Nephron (organoid): ENCODE results near the gene KCNN3.

ENCODE experiments used
- H3K27ac Mint-ChIP-seq, 3 experiments: 2 replicates each; pipeline ENCODE4 v1.8.0; 2020; ENCODE audit warnings: mixed read lengths in 3 of 3, mild to moderate bottlenecking in 2 of 3, moderate library complexity in 1 of 3
- H3K27me3 Mint-ChIP-seq: 2 replicates; pipeline ENCODE4 v1.8.0; 2021; ENCODE audit warnings: low read depth, mild to moderate bottlenecking, moderate library complexity, mixed read lengths
- H3K36me3 Mint-ChIP-seq: 2 replicates; pipeline ENCODE4 v1.8.0; 2020; ENCODE audit warnings: low read depth, mixed read lengths
- H3K4me1 Mint-ChIP-seq: 2 replicates; pipeline ENCODE4 v1.8.0; 2020; ENCODE audit warnings: mixed read lengths
- H3K4me3 Mint-ChIP-seq, 3 experiments: 2 replicates each; pipeline ENCODE4 v1.8.0; 2020; ENCODE audit warnings: mild to moderate bottlenecking in 3 of 3, mixed read lengths in 3 of 3, moderate library complexity in 2 of 3
- H3K9me3 Mint-ChIP-seq: 2 replicates; pipeline ENCODE4 v1.8.0; 2020; ENCODE audit warnings: mixed read lengths
- CTCF ChIP-seq, 3 experiments: fragments of 200-600 bp; sonication (generic); IDR thresholded peaks; one replicate each; pipeline ENCODE4 v1.5.0; 2021; ENCODE audit warnings: antibody characterized with exemption in 3 of 3; ENCODE audit not compliant: unreplicated experiment in 3 of 3

Gene KCNN3

GRCh38 chr1:154891452-154891851, 21.4 kb upstream of the KCNN3 start:
- Mint-ChIP-seq H3K4me3 (no peak overlapping the region), H3K4me1 (no peaks in the 10 kb centered on the region), H3K27me3 (no peaks in the 10 kb centered on the region), H3K27ac (peak overlapping the region in 1 of 3 experiments; percentile 2), H3K9me3 (peaks cover 3% of the 10 kb centered on the region), H3K36me3 (no peaks in the 10 kb centered on the region)
- no peak for TF ChIP-seq CTCF (IDR thresholded peaks at IDR 0.05; ENCODE audit: unreplicated experiment in 3 of 3)

DNA sequence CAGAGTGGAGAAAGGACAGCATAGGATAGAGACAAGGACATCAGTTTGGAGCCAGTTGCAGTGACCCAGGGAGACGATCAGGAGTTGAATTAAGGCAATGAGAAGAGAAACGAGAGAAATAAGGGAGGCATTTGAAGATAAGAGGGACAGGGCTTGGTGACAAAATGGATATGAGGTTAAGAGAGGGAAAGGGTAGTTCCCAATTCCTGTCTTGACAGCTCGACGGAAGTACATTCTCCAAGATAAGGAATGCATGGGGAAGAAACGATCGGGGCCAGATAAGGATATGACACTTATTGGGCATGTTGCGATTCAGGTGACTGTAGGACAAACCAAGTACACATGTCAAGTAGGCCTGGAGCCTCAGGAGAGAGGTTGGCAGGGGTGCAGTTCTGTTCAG, 18.7 kb upstream of the KCNN3 start:
- Mint-ChIP-seq H3K4me3 (no peak overlapping the region), H3K9me3 (peaks cover 3% of the 10 kb centered on the region), H3K36me3 (no peaks in the 10 kb centered on the region), H3K27ac (no peak overlapping the region), H3K4me1 (peaks cover 11% of the 10 kb centered on the region), H3K27me3 (no peaks in the 10 kb centered on the region)
- TF ChIP-seq CTCF (IDR thresholded peaks at IDR 0.05; ENCODE audit: unreplicated experiment in 3 of 3), result no peak

DNA sequence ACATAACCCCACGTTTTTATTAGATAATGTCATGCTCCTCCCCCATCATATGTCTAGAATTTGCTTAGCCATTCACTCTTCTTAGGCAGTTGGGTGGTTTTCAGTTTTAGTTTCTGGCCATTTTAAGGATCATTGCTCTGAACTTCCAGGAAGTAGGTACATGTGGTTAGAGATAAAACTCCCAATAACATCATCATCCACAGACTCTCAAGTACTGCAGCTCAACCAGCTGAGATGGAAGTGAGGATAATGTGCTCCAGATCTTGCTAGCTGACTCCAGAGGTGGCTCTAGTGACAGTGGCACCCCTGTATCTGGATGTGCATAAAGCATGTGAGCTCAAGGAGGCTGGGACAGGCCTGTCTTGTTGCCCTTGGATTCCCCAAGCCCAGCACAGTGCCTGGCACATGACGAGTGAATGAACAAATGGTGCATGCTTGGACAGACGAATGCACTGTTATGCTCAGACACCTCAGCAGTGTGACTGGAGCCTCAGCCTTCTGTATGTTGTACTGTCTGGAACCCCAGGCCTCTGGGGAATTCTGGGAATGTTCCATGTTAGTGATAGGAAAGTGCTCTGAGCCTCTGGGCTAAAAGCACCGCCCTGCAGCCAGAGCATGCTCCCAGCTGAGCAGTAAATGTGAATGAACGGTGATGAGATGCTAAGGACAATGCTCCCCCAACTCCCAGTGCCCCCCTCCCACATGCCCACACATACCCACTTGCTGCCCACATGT, 16.4 kb upstream of the KCNN3 start:
- peaks cover 5% of the 10 kb centered on the region for H3K27me3 Mint-ChIP-seq
- no peaks in the 10 kb centered on the region for H3K36me3 Mint-ChIP-seq
- H3K27ac Mint-ChIP-seq, result peak overlapping the region in 2 of 3 experiments; percentile 29 to 51
- H3K9me3 Mint-ChIP-seq, result no peaks in the 10 kb centered on the region
- H3K4me1 Mint-ChIP-seq, result peaks cover 11% of the 10 kb centered on the region
- no peak for TF ChIP-seq CTCF (IDR thresholded peaks at IDR 0.05; ENCODE audit: unreplicated experiment in 3 of 3)
- no peak overlapping the region for H3K4me3 Mint-ChIP-seq

DNA sequence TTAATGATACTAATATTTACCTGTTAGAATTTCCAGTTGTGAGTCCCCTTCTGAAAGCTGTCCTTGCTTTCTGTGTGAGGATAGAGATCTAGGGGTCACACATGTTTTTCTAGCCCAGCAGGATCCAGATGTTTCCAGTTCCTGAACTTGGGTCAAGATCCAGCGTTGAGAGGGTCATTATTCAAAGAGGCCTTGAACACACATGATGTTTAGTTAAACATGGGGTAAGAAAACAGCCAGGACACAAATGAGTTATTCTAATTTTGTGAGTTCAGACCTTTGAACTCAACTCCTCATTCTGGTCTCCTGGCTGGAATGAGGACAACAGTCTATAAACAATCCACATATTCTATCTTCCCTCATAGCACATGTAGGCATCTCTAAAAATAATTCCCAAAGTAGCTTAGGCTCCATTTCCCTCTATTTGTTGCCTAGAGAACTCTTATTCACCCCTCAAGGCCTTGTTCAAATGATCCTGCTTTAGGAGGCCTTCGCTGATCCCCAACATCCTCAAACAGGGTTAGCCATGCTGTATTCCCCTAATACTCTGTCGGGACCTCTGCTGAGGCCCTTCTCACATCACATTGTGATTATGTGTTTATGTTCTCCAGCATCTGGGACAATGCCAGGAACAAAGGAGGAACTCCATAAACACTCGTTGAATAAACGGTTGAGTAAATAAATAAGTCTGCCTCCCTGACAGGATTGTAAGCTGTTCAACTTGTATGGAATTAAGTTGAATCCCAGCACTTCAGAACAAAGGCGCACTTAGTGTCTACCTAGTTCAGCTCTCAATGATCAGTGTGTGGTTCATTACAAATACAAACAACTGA, 15.0 kb upstream of the KCNN3 start:
- TF ChIP-seq CTCF (IDR thresholded peaks at IDR 0.05; ENCODE audit: unreplicated experiment in 3 of 3), result no peak
- Mint-ChIP-seq H3K4me1 (peaks cover 11% of the 10 kb centered on the region), H3K27ac (peak overlapping the region; percentile 10 to 70 (median 55)), H3K9me3 (no peaks in the 10 kb centered on the region), H3K36me3 (no peaks in the 10 kb centered on the region), H3K27me3 (peaks cover 9% of the 10 kb centered on the region), H3K4me3 (no peak overlapping the region)

DNA sequence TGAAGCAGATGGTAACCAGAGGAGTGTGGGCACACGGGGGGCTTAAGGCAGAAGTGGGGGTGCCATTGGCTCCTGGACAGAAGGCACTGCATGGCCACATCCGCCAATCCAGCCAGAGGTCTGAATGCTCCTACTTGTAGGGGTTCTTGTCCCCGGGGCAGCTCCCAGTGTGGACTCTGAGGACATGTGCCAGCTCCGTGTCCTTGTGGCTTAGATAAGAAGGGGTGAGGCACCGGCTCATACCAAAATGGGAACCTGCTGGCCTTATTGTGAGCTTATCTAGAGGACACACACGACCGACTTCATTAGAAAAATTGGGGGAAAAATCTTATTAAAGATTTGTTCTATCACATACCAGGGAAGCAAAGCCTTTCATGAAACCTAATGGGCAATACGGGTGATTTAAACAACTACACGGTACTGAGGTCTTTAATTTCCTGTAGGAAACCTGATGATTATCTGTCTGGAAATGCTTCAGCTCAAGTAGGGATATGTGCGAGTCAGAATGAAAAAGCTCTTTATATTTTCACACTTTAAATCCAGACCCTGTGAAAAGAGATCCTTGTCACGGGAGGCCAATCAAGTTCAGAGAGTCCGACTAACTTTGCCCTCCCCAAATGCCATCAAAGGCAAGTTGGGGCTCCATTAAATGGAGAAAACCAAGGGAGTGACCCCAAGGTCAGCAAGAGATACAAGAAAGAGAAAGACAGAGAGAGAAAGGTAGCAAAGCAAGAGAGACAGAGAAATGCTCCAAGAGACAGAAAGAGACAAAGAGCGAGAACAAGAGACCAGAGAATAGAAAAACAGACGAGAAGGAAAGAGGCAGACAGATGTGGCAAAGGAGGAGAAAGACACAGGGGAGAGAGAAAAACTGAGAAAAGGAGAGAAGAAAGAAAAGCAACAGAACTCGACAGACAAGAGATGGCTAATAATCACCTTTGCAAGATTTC, 14.1 kb upstream of the KCNN3 start:
- no peak for TF ChIP-seq CTCF (IDR thresholded peaks at IDR 0.05; ENCODE audit: unreplicated experiment in 3 of 3)
- Mint-ChIP-seq H3K4me3 (no peak overlapping the region), H3K27me3 (peaks cover 17% of the 10 kb centered on the region), H3K4me1 (peaks cover 11% of the 10 kb centered on the region), H3K27ac (peak overlapping the region in 2 of 3 experiments; percentile 3 to 10), H3K9me3 (no peaks in the 10 kb centered on the region), H3K36me3 (no peaks in the 10 kb centered on the region)
